Hepatocyte (in vitro differentiated cells): Measurements from ENCODE around the gene CTNNA3. TPM values are rescaled to one million over a fixed set of nuclear protein-coding genes. Genes with fewer than 3 reads are reported as not detected.

Experiments used
- DNase-seq: peaks from one replicate; pipeline ENCODE4 v3.0.0-alpha.2; 2016; ENCODE audit warnings: low spot score
- H2AFZ ChIP-seq: fragments of 200-600 bp; sonication (generic); 2 replicates; pipeline ENCODE4 v1.6.0; 2016; ENCODE audit warnings: antibody characterized with exemption, mild to moderate bottlenecking
- H3K27ac ChIP-seq: fragments of 200-600 bp; sonication (generic); 2 replicates; pipeline ENCODE4 v1.5.1; 2016; ENCODE audit warnings: mild to moderate bottlenecking
- H3K27me3 ChIP-seq: fragments of 200-600 bp; sonication (generic); 2 replicates; pipeline ENCODE4 v1.6.1; 2016
- H3K36me3 ChIP-seq: fragments of 200-600 bp; sonication (generic); replicated peaks from 2 replicates; pipeline ENCODE4 v1.5.1; 2016; ENCODE audit warnings: low read depth; ENCODE audit not compliant: insufficient read depth
- H3K4me1 ChIP-seq: fragments of 200-600 bp; sonication (generic); 2 replicates; pipeline ENCODE4 v1.5.1; 2016; ENCODE audit warnings: mild to moderate bottlenecking, moderate library complexity; ENCODE audit not compliant: insufficient read depth
- H3K4me2 ChIP-seq: fragments of 200-600 bp; sonication (generic); 2 replicates; pipeline ENCODE4 v1.6.0; 2016
- H3K4me3 ChIP-seq: fragments of 200-600 bp; sonication (generic); 2 replicates; pipeline ENCODE4 v1.5.1; 2016; ENCODE audit warnings: mild to moderate bottlenecking
- H3K79me2 ChIP-seq: fragments of 200-600 bp; sonication (generic); 2 replicates; pipeline ENCODE4 v1.6.0; 2017; ENCODE audit warnings: mild to moderate bottlenecking
- H3K9me2 ChIP-seq: fragments of 200-600 bp; sonication (generic); replicated peaks from 2 replicates; pipeline ENCODE4 v1.6.0; 2017; ENCODE audit warnings: mild to moderate bottlenecking; ENCODE audit not compliant: insufficient read depth
- H3K9me3 ChIP-seq: fragments of 200-600 bp; sonication (generic); 2 replicates; pipeline ENCODE4 v1.5.1; 2016; ENCODE audit warnings: low read depth, mild to moderate bottlenecking
- H4K20me1 ChIP-seq: fragments of 200-600 bp; sonication (generic); 2 replicates; pipeline ENCODE4 v1.6.0; 2016; ENCODE audit warnings: mild to moderate bottlenecking; ENCODE audit not compliant: insufficient read depth, poor library complexity, severe bottlenecking
- EZH2 ChIP-seq: fragments of 200-600 bp; sonication (generic); IDR thresholded peaks from 2 replicates; pipeline ENCODE4 v1.6.1; 2016; ENCODE audit warnings: antibody characterized with exemption, mild to moderate bottlenecking, borderline replicate concordance
- EZH2phosphoT487 ChIP-seq: fragments of 200-600 bp; sonication (generic); IDR thresholded peaks from one replicate; pipeline ENCODE4 v1.6.1; 2018; ENCODE audit warnings: antibody characterized with exemption, mild to moderate bottlenecking, low read depth, moderate library complexity; ENCODE audit not compliant: unreplicated experiment, severe bottlenecking
- WGBS: methylation state at CpG from one replicate; pipeline ENCODE4 v1.1.6; 2016; ENCODE audit warnings: low lambda C conversion rate; ENCODE audit errors: missing lambda C conversion rate; 5-methylcytosine and 5-hydroxymethylcytosine counted together
- polyA plus RNA-seq: library from polyadenylated mRNA; unstranded; fragments of >200 nt; fragmentation: Nextera tagmentation; extraction: Ambion mirVana; gene quantifications from 2 replicates; pipeline ENCODE4 v1.2.1, GENCODE V29; 2016
- total RNA-seq: library from RNA; depleted of rRNA; stranded (reverse); fragments of >200 nt; gene quantifications from 2 replicates; pipeline ENCODE4 v1.2.3, GENCODE V29; 2014
- TF ChIP-seq, protein P1 (sequence below): fragments of 200-600 bp; sonication (generic); IDR thresholded peaks from 2 replicates; pipeline ENCODE4 v1.5.1; 2016; ENCODE audit warnings: antibody characterized with exemption, mild to moderate bottlenecking; ENCODE audit not compliant: poor library complexity

Gene CTNNA3
- total and polyA plus RNA-seq, 2 experiments from 2014 or later = 12.9 to 25.9 TPM

DNA sequence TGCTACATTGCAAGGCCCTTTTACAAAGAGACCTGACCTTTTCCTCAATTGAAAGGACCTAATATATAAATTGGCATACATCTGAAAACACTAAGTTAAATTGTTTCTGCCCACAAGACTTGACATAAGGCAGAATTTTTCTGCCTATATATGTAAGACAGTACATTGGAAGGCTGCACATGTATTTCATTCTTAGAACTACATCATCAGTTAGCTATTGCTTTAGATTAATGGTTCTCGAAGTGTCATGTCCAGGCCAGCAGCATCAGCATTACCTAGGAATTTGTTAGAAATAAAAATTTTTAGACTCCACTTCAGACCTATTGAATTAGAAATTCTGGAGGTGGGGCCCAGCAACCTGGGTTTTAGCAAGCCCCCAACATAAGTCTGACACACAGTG lies 396.2 kb downstream of the CTNNA3 start:
- no peaks in the 10 kb centered on the region for H3K27me3 ChIP-seq
- H3K79me2 ChIP-seq = no peaks in the 10 kb centered on the region
- H3K36me3 ChIP-seq = no peaks in the 10 kb centered on the region
- no peak overlapping the region for H3K4me2 ChIP-seq
- TF ChIP-seq EZH2 (no peak), EZH2phosphoT487 (no peak)
- TF ChIP-seq, protein P1, sequence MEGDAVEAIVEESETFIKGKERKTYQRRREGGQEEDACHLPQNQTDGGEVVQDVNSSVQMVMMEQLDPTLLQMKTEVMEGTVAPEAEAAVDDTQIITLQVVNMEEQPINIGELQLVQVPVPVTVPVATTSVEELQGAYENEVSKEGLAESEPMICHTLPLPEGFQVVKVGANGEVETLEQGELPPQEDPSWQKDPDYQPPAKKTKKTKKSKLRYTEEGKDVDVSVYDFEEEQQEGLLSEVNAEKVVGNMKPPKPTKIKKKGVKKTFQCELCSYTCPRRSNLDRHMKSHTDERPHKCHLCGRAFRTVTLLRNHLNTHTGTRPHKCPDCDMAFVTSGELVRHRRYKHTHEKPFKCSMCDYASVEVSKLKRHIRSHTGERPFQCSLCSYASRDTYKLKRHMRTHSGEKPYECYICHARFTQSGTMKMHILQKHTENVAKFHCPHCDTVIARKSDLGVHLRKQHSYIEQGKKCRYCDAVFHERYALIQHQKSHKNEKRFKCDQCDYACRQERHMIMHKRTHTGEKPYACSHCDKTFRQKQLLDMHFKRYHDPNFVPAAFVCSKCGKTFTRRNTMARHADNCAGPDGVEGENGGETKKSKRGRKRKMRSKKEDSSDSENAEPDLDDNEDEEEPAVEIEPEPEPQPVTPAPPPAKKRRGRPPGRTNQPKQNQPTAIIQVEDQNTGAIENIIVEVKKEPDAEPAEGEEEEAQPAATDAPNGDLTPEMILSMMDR = no peak
- H2AFZ ChIP-seq = no peak overlapping the region
- no peak overlapping the region for H3K27ac ChIP-seq
- no peaks in the 10 kb centered on the region for H3K9me2 ChIP-seq
- no peaks in the 10 kb centered on the region for H3K4me1 ChIP-seq
- 81% methylated on average over 1 of the region's 1 CpG for WGBS
- H3K4me3 ChIP-seq = no peak overlapping the region
- no peaks in the 10 kb centered on the region for H4K20me1 ChIP-seq
- no peaks in the 10 kb centered on the region for H3K9me3 ChIP-seq
- DNase-seq = no peak

DNA sequence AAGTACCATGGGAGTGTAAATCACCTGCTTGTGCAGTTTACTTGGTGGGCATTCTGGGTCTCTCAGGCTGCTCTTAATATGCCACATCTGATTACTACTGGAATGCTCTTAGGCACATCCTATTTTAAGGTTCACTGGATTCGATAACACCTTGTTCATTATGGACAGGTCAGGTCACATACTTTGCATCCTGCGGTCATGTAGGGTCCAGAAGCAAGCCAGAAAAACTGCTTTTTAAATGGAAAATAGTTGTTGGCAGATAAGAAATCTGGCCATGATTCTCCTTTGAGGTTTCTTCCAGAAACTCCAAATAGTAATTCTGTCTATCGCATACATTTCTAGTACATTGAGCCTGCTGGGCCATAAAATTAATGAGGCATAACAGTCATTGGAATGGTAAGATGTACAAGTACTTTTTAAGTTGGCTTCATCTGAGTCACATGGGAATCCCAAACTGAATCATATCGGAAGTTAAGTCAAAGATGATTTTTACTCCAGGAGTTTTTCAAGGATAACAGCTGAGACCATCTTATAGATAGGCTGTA lies 398.3 kb downstream of the CTNNA3 start:
- no peak for DNase-seq
- no peaks in the 10 kb centered on the region for H3K9me3 ChIP-seq
- H3K9me2 ChIP-seq = no peaks in the 10 kb centered on the region
- WGBS = 96% methylated on average over 4 of the region's 4 CpGs
- TF ChIP-seq EZH2phosphoT487 (no peak), EZH2 (no peak)
- TF ChIP-seq, protein P1 = no peak
- no peaks in the 10 kb centered on the region for H3K79me2 ChIP-seq
- H4K20me1 ChIP-seq = no peaks in the 10 kb centered on the region
- H3K27me3 ChIP-seq = no peaks in the 10 kb centered on the region
- H3K27ac ChIP-seq = no peak overlapping the region
- no peak overlapping the region for H2AFZ ChIP-seq
- H3K4me2 ChIP-seq = no peak overlapping the region
- no peak overlapping the region for H3K4me3 ChIP-seq
- no peaks in the 10 kb centered on the region for H3K36me3 ChIP-seq
- no peaks in the 10 kb centered on the region for H3K4me1 ChIP-seq

DNA sequence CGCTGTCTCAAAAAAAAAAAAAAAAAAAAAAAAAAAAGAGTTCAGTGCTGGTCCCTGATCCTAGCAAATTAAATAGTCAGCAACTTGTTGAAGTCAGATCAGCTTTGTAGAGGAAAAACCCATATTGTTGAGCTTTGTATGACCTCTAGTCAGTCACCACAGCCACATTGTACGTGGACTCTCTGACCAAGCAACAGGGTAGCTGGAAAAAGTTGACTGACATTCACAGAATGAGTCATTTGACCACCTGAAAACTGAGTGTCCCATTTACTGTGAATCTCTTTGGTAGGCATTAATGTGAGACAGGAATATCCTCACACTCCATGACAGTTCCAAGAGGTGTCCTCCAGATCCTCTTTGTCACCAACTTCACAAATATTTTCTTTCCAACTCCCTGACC lies 399.1 kb downstream of the CTNNA3 start:
- no peaks in the 10 kb centered on the region for H3K9me2 ChIP-seq
- H3K9me3 ChIP-seq = no peaks in the 10 kb centered on the region
- H2AFZ ChIP-seq = no peak overlapping the region
- H3K36me3 ChIP-seq = no peaks in the 10 kb centered on the region
- H3K4me3 ChIP-seq = no peak overlapping the region
- H3K27me3 ChIP-seq = no peaks in the 10 kb centered on the region
- H3K4me1 ChIP-seq = no peaks in the 10 kb centered on the region
- H3K79me2 ChIP-seq = no peaks in the 10 kb centered on the region
- no peak for DNase-seq
- no peaks in the 10 kb centered on the region for H4K20me1 ChIP-seq
- WGBS = 81% methylated on average over 2 of the region's 2 CpGs
- TF ChIP-seq EZH2 (no peak), EZH2phosphoT487 (no peak)
- TF ChIP-seq, protein P1 = no peak
- no peak overlapping the region for H3K27ac ChIP-seq
- no peak overlapping the region for H3K4me2 ChIP-seq
